ENCODE data around the gene FREM1.

DNA sequence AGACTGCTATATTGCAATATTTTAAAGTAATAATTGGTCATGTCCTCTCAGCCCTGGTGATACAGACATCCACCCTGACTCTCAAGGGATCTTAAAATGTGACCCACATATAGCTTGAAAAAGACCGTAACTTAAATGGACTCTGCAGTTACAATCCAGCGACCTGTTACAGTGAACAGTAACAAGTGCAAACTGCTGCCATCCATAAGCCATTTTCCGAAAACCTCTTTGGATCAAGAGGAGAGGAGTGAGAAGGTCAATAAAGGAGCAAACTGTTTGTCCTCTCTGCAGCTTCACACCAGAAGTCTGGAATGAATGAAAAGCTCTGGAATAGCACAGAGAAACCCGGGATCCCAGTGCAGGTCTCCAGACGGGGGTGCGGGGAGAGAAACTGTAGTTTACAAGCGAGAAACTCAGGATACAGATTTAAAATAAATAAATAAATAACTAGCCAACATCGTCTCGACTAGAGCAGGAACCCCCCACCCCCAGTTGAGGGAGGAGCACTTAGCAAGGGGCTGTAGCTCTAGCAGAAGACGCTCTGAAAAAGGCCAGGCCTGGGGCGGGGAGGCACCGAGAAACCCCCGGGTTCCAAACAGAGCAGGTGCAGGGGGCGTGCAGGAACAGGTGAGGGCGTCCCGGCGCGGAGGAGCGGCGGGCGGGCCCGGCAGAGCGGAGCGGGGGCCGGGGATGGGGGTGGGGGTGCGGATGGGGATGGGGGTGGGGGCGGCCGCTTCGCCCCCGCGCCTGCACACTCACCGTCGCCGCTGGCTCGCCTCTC is 217.6 kb downstream of the FREM1 start:
- TF ChIP-seq CTCF (IDR thresholded peaks at IDR 0.05 in 4 of 5, conservative IDR thresholded peaks at IDR 0.05 in 1 of 5) (no peak), POLR2A (IDR thresholded peaks at IDR 0.05) (no peak)
